ENCODE results near the gene CLEC10A.

The CLEC10A gene

DNA sequence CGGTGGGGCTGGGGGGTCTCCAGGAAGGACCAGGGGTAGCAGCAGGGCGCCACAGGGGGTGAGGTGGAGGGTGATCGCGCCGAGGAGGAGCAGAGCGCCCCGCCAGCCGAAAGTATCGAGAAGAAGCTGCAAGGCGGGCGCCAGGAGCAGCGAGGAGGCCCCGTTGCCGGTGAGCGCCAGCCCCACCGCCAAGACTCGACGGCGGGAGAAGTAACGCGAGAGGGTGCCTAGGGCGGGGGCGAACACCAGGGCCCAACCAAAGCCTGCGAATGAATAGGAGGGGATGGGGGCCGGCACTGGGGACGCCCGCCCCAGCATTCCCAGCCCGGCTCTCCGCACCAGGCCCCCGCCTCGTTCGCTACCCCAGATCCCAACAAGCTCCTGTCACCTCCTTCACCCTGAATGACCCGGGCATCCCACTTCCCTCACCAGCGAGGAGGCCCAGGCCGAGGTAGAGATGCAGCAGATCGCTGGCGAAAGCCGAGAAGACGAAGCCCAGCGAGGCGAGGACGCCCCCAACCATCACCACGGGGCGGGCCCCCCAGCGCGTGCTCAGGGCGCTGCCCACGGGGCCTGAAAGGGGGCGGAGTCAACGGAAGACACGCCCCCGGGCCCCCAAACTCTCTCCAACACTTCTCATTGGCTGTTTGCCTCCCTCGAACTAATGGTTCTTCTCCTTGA lies 37.4 kb downstream of the CLEC10A start:
- DNase-seq, result peak in 3 of 56 donors; percentile 27 to 61 (median 27)

- DNase-seq, result no peak
These were observed 38.2 kb downstream of the CLEC10A start for GRCh38 chr17:7041607-7042500.

DNA sequence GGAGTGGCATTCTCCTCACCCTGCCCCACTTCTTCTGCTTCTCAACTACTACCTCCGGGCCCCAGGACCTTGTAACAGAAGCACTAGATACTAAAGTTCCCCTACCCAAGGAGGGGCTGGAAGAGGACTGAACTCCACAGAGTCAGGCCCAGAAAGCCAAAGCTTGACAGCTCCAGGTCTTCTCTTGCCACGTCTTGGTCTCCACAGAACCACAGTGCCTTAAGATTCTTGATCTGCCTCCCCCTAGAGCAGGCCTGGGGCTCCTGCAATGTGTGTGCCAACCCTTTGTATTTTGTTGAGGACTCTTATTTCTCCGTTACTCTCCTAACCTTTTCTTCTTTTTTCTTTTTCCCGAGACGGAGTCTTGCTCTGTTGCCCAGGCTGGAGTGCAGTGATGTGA lies 40.2 kb downstream of the CLEC10A start:
- no peak for DNase-seq

DNA sequence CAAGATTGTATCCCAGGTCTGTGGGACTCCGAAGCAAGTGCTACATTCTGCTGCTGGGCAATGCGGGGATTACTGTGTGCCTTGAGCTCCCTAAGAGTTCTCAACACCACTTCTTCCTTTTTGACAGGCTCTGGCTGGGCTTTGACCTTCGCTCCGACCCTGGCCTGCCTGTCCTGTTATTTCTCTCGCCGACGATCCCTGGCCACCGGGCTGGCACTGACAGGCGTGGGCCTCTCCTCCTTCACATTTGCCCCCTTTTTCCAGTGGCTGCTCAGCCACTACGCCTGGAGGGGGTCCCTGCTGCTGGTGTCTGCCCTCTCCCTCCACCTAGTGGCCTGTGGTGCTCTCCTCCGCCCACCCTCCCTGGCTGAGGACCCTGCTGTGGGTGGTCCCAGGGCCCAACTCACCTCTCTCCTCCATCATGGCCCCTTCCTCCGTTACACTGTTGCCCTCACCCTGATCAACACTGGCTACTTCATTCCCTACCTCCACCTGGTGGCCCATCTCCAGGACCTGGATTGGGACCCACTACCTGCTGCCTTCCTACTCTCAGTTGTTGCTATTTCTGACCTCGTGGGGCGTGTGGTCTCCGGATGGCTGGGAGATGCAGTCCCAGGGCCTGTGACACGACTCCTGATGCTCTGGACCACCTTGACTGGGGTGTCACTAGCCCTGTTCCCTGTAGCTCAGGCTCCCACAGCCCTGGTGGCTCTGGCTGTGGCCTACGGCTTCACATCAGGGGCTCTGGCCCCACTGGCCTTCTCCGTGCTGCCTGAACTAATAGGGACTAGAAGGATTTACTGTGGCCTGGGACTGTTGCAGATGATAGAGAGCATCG lies 41.8 kb downstream of the CLEC10A start:
- no peak for DNase-seq

DNA sequence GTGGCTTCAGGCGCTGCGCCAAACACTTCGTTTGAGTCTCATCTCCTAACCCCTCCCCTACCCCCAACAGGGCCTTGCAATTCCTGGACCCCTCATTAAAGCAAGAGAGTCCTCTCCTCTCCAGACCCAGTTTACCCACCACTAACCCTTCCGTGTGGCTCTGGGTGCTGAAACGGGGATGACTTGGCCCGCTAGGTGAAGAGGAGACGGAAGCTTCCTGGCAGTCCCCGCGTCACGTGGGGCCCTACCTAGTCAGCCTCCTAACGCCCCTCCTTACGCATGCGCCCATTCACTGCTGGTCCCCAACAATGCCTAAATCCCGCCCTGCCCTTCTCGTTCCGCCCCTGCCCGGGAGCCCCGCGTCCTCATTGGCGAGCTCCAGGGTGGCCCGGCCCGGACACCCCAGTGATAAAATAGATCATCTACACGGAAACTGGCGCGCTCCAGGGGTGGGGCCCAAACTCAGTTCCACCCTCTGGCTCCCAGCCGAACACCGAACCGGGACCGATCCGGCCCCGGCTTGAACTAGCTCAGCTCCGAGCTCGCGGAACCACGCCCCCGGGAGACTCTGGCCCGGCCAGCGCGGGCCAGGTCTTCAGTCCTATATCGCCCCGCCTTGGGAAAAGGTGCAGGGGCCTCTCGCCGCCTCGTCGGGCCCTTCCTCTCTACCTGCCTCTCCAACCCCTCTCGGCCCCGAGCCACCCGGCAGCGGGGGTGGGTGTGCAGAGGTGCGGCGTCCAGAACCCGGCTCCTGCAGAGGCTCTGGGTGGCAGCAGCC lies 44.3 kb downstream of the CLEC10A start, which contains the start of gene SLC16A13:
TSS of gene SLC16A13 (plus strand) at position 425 of the 778 bp plus-strand sequence. CDS start 368 bp downstream, outside the sequence.
- peak in 55 of 56 donors; percentile 27 to 97 (median 86) for DNase-seq

DNA sequence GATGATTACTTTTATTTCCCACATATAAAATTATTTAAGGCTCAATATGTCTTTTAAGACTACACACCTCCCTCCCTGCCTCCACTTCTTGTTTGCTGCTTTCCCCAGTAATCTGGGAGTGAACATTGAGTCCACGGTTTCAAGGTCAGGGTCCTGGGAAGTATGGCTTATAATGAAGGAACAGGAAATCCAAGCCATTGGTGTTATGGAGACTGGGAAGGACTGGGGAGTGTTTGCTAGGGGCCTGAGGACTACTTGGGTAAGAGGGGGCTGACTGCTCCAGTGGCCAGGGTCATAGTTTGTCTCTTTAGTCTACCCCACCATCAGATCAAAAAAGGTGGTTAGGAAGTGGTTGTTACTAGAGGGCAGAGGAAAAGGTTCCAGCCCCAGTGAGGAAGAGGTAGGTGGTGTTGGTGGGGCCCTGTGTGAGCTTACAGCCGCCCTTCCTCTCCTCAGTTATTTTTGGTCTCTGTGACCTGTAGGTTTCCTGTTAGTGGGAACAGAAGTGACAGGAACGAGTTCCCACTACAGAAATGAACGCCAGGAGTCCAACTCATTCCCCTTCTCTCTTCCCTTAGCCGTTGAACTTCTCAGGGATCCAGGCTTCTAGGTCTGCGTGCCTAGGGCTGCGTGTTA lies 45.0 kb downstream of the CLEC10A start:
- no peak for DNase-seq

GRCh38 chr17:7029659-7030058 lies 50.4 kb downstream of the CLEC10A start:
- no peak for DNase-seq

GRCh38 chr17:7029096-7029495 lies 51.0 kb downstream of the CLEC10A start:
- no peak for DNase-seq

- no peak for DNase-seq
These were observed 52.7 kb downstream of the CLEC10A start for GRCh38 chr17:7027335-7027734.

DNA sequence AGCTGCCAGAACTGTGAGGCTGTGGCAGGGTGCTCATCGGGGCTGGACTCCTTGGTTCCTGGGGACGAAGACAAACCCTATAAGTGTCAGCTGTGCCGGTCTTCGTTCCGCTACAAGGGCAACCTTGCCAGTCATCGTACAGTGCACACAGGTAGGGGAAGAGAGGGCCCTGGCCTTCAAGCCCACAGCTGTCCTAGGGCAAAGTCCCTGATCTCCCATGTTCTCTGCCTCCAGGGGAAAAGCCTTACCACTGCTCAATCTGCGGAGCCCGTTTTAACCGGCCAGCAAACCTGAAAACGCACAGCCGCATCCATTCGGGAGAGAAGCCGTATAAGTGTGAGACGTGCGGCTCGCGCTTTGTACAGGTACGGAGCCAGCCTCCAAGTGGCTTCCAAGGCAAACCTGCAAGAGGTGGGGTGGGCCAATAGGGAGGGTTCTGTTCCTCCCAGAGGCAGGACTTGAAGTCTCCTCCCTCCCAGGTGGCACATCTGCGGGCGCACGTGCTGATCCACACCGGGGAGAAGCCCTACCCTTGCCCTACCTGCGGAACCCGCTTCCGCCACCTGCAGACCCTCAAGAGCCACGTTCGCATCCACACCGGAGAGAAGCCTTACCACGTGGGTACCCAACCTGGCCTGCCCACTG lies 53.5 kb downstream of the CLEC10A start:
- no peak for DNase-seq

DNA sequence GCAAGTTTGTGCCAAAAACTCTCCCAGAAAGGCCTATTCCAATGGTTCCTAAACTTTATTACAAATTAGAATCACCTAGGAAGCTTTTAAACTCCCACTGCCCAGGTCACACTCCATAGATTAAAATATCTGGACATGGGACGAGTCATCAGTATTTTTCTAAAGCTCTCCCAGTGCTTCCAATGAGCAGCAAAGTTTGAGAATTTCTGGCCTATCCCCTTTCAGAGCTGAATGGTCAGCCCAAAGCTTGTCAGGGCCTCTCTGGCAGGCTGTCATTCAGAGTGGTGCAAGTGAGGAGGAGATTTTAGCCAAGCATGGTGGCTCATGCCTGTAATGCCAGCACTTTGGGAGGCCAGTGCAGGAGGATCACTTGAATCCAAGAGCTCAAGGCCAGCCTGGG lies 54.8 kb downstream of the CLEC10A start:
- DNase-seq, result no peak

Measured in nucleus accumbens (tissue), 56 donors.